GM19397 (cell line): ENCODE results near the gene TEX35.
"Not testable (repeated sequence)": the region's sequence is repeated elsewhere in the genome, so short reads cannot be mapped to it uniquely, and the experiment has no call there.

ENCODE experiments used
- ATAC-seq: cut with Tn5 transposase; IDR thresholded peaks from one replicate; pipeline ENCODE4 v1.9.1; 2021; ENCODE audit warnings: mild to moderate bottlenecking, moderate library complexity; ENCODE audit not compliant: unreplicated experiment

TEX35 gene

GRCh38 chr1:178540646-178541045 is 27.7 kb downstream of the TEX35 start:
- no peak for ATAC-seq

- ATAC-seq: no peak
Observed at GRCh38 chr1:178541379-178541778, 28.5 kb downstream of the TEX35 start.

GRCh38 chr1:178541829-178542553 is 29.1 kb downstream of the TEX35 start:
- ATAC-seq: peak; percentile 42

GRCh38 chr1:178542554-178543289 is 29.8 kb downstream of the TEX35 start:
- ATAC-seq: peak; percentile 75

GRCh38 chr1:178543290-178543607 is 30.3 kb downstream of the TEX35 start:
- ATAC-seq: peak; percentile 34

GRCh38 chr1:178544531-178544930 is 31.6 kb downstream of the TEX35 start:
- no peak for ATAC-seq

GRCh38 chr1:178548108-178548507 is 35.2 kb downstream of the TEX35 start:
- no peak for ATAC-seq

- no peak for ATAC-seq
Observed at GRCh38 chr1:178551307-178551706, 38.4 kb downstream of the TEX35 start.

GRCh38 chr1:178551940-178552339 is 39.0 kb downstream of the TEX35 start:
- no peak for ATAC-seq

GRCh38 chr1:178552856-178553255 is 39.9 kb downstream of the TEX35 start:
- no peak for ATAC-seq

- not testable (repeated sequence) for ATAC-seq
Observed at GRCh38 chr1:178554351-178554750, 41.4 kb downstream of the TEX35 start.

- not testable (repeated sequence) for ATAC-seq
Observed at GRCh38 chr1:178555613-178556012, 42.7 kb downstream of the TEX35 start.

- not testable (repeated sequence) for ATAC-seq
Observed at GRCh38 chr1:178558816-178559215, 45.9 kb downstream of the TEX35 start.

GRCh38 chr1:178560871-178561376 is 48.0 kb downstream of the TEX35 start:
- ATAC-seq: no peak

- no peak for ATAC-seq
Observed at GRCh38 chr1:178563099-178563820, 50.4 kb downstream of the TEX35 start.

- ATAC-seq: no peak
Observed at GRCh38 chr1:178564086-178564782, 51.3 kb downstream of the TEX35 start.

GRCh38 chr1:178564783-178565180 is 51.9 kb downstream of the TEX35 start:
- no peak for ATAC-seq

- ATAC-seq: no peak
Observed at GRCh38 chr1:178565586-178565985, 52.7 kb downstream of the TEX35 start.

GRCh38 chr1:178566187-178566586 is 53.3 kb downstream of the TEX35 start:
- peak; percentile 91 for ATAC-seq

- no peak for ATAC-seq
Observed at GRCh38 chr1:178571807-178572206, 58.9 kb downstream of the TEX35 start.
